H9 (cell line): ENCODE measurements around the gene NCKAP5. TPM values are rescaled to one million over a fixed set of nuclear protein-coding genes. Genes with fewer than 3 reads are reported as not detected.

ENCODE experiments used
- DNase-seq: peaks from one replicate; pipeline ENCODE4 v3.0.0-alpha.2; 2017
- H2AFZ ChIP-seq: one replicate; pipeline ENCODE4 v1.6.1; 2013; ENCODE audit warnings: mild to moderate bottlenecking, low read length, control low read depth, moderate library complexity
- H2AK5ac ChIP-seq: 2 replicates; pipeline ENCODE4 v1.6.1; 2013; ENCODE audit warnings: low read length, control low read depth, mixed read lengths; ENCODE audit not compliant: insufficient read length
- H2BK120ac ChIP-seq: one replicate; pipeline ENCODE4 v1.6.1; 2013; ENCODE audit warnings: low read depth, mild to moderate bottlenecking, low read length, control low read depth, inconsistent platforms; ENCODE audit not compliant: poor library complexity, severe bottlenecking
- H2BK12ac ChIP-seq: 2 replicates; pipeline ENCODE4 v1.6.1; 2013; ENCODE audit warnings: low read length, control low read depth, mixed read lengths, low read depth; ENCODE audit not compliant: insufficient read length
- H2BK15ac ChIP-seq: 2 replicates; pipeline ENCODE4 v1.6.1; 2013; ENCODE audit warnings: low read depth, low read length, control low read depth
- H2BK20ac ChIP-seq: one replicate; pipeline ENCODE4 v1.6.1; 2013; ENCODE audit warnings: low read depth, mild to moderate bottlenecking, low read length, control low read depth, inconsistent platforms; ENCODE audit not compliant: poor library complexity, severe bottlenecking
- H2BK5ac ChIP-seq: 2 replicates; pipeline ENCODE4 v1.6.1; 2013; ENCODE audit warnings: low read length, control low read depth, mixed read lengths; ENCODE audit not compliant: insufficient read length
- H3K14ac ChIP-seq: 2 replicates; pipeline ENCODE4 v1.6.1; 2013; ENCODE audit warnings: low read length, control low read depth; ENCODE audit not compliant: insufficient read depth
- H3K18ac ChIP-seq: 2 replicates; pipeline ENCODE4 v1.6.1; 2013; ENCODE audit warnings: low read depth, mild to moderate bottlenecking, mixed read lengths, low read length, control low read depth; ENCODE audit not compliant: insufficient read length
- H3K23ac ChIP-seq: 2 replicates; pipeline ENCODE4 v1.6.1; 2013; ENCODE audit warnings: low read length, control low read depth, mixed read lengths, low read depth; ENCODE audit not compliant: insufficient read length
- H3K23me2 ChIP-seq: 2 replicates; pipeline ENCODE4 v1.6.1; 2013; ENCODE audit warnings: low read depth, mild to moderate bottlenecking, mixed read lengths, low read length, control low read depth; ENCODE audit not compliant: insufficient read length, poor library complexity, severe bottlenecking
- H3K27ac ChIP-seq: 2 replicates; pipeline ENCODE4 v1.5.1; 2013; ENCODE audit warnings: low read length, control low read depth, mixed read lengths, low read depth; ENCODE audit not compliant: insufficient read length
- H3K27me3 ChIP-seq: 2 replicates; pipeline ENCODE4 v1.6.1; 2013; ENCODE audit warnings: low read length, control low read depth, inconsistent platforms; ENCODE audit not compliant: insufficient read depth
- H3K4ac ChIP-seq: 2 replicates; pipeline ENCODE4 v1.6.1; 2013; ENCODE audit warnings: low read depth, mild to moderate bottlenecking, control low read depth, inconsistent platforms, low read length, moderate library complexity
- H3K4me1 ChIP-seq: 2 replicates; pipeline ENCODE4 v1.6.1; 2013; ENCODE audit warnings: low read length, control low read depth, inconsistent platforms; ENCODE audit not compliant: insufficient read depth
- H3K4me2 ChIP-seq: 2 replicates; pipeline ENCODE4 v1.6.1; 2013; ENCODE audit warnings: low read length, control low read depth, mixed read lengths; ENCODE audit not compliant: insufficient read length, insufficient read depth
- H3K56ac ChIP-seq: 2 replicates; pipeline ENCODE4 v1.6.1; 2013; ENCODE audit warnings: low read depth, mild to moderate bottlenecking, mixed read lengths, low read length, control low read depth; ENCODE audit not compliant: insufficient read length
- H3K79me1 ChIP-seq: 2 replicates; pipeline ENCODE4 v1.6.1; 2013; ENCODE audit warnings: low read depth, mild to moderate bottlenecking, moderate library complexity, low read length, control low read depth, inconsistent platforms; ENCODE audit not compliant: insufficient read depth, poor library complexity, severe bottlenecking
- H3K79me2 ChIP-seq: 2 replicates; pipeline ENCODE4 v1.6.1; 2013; ENCODE audit warnings: low read length, control low read depth, inconsistent platforms; ENCODE audit not compliant: insufficient read depth
- H3K9ac ChIP-seq: 2 replicates; pipeline ENCODE4 v1.6.1; 2013; ENCODE audit warnings: low read length, control low read depth, mixed read lengths; ENCODE audit not compliant: insufficient read length; ENCODE audit errors: extremely low read depth
- H3K9me3 ChIP-seq: one replicate; pipeline ENCODE4 v1.6.1; 2013; ENCODE audit warnings: low read depth, low read length, inconsistent platforms; ENCODE audit not compliant: control insufficient read depth
- H3T11ph ChIP-seq: one replicate; pipeline ENCODE4 v1.6.1; 2013; ENCODE audit warnings: mild to moderate bottlenecking, low read length, control low read depth, inconsistent platforms
- H4K20me1 ChIP-seq: one replicate; pipeline ENCODE4 v1.6.1; 2013; ENCODE audit not compliant: control insufficient read depth, insufficient read length, insufficient read depth
- H4K5ac ChIP-seq: 2 replicates; pipeline ENCODE4 v1.6.1; 2013; ENCODE audit warnings: low read depth, mild to moderate bottlenecking, mixed read lengths, low read length, control low read depth; ENCODE audit not compliant: insufficient read length
- H4K8ac ChIP-seq: replicated peaks from 2 replicates; pipeline ENCODE4 v1.6.1; 2013; ENCODE audit warnings: low read length, control low read depth, mixed read lengths, low read depth; ENCODE audit not compliant: insufficient read length
- H4K91ac ChIP-seq: 2 replicates; pipeline ENCODE4 v1.6.1; 2013; ENCODE audit warnings: low read depth, mild to moderate bottlenecking, moderate library complexity, mixed read lengths, low read length, control low read depth; ENCODE audit not compliant: insufficient read length
- H3K27ac Mint-ChIP-seq, 3 experiments: 2 replicates in 2 of 3; 3 replicates in 1 of 3; pipeline ENCODE4 v1.8.0; 2020 to 2021; ENCODE audit warnings: mixed read lengths in 3 of 3, mild to moderate bottlenecking in 1 of 3, moderate library complexity in 1 of 3
- H3K27me3 Mint-ChIP-seq: 2 replicates; pipeline ENCODE4 v1.8.0; 2021; ENCODE audit warnings: low read depth, mild to moderate bottlenecking, moderate library complexity, mixed read lengths
- H3K36me3 Mint-ChIP-seq, 3 experiments: 2 replicates in 2 of 3; 3 replicates in 1 of 3; pipeline ENCODE4 v1.8.0; 2020 to 2021; ENCODE audit warnings: low read depth in 3 of 3, mixed read lengths in 3 of 3; ENCODE audit not compliant: insufficient read depth in 1 of 3
- H3K4me1 Mint-ChIP-seq, 2 experiments: 2 replicates each; pipeline ENCODE4 v1.8.0; 2020; ENCODE audit warnings: mixed read lengths in 2 of 2
- H3K4me3 Mint-ChIP-seq, 2 experiments: 2 replicates in 1 of 2; 3 replicates in 1 of 2; pipeline ENCODE4 v1.8.0; 2020 to 2021; ENCODE audit warnings: mild to moderate bottlenecking in 2 of 2, mixed read lengths in 2 of 2, moderate library complexity in 1 of 2
- H3K9me3 Mint-ChIP-seq, 2 experiments: 2 replicates in 1 of 2; 3 replicates in 1 of 2; pipeline ENCODE4 v1.8.0; 2020; ENCODE audit warnings: mild to moderate bottlenecking in 2 of 2, mixed read lengths in 2 of 2, moderate library complexity in 1 of 2
- CTCF ChIP-seq: fragments of 200-600 bp; sonication (generic); conservative IDR thresholded peaks from 3 replicates; pipeline ENCODE4 v1.8.0; 2021; ENCODE audit warnings: antibody characterized with exemption, mild to moderate bottlenecking
- WGBS: extraction: QIAGEN DNeasy Blood & Tissue Kit; methylation state at CpG from one replicate; pipeline ENCODE4 v1.1.7; 2013; ENCODE audit warnings: missing lambda C conversion rate, low lambda C conversion rate, mixed read lengths; ENCODE audit not compliant: insufficient read length; ENCODE audit errors: extremely low coverage; 5-methylcytosine and 5-hydroxymethylcytosine counted together
- total RNA-seq: library from RNA; stranded (reverse); gene quantifications from 2 replicates; pipeline ENCODE4 v1.2.1, GENCODE V29; 2021

NCKAP5 gene
- total RNA-seq, 1 experiment from 2014 or later: 0.26 TPM

DNA sequence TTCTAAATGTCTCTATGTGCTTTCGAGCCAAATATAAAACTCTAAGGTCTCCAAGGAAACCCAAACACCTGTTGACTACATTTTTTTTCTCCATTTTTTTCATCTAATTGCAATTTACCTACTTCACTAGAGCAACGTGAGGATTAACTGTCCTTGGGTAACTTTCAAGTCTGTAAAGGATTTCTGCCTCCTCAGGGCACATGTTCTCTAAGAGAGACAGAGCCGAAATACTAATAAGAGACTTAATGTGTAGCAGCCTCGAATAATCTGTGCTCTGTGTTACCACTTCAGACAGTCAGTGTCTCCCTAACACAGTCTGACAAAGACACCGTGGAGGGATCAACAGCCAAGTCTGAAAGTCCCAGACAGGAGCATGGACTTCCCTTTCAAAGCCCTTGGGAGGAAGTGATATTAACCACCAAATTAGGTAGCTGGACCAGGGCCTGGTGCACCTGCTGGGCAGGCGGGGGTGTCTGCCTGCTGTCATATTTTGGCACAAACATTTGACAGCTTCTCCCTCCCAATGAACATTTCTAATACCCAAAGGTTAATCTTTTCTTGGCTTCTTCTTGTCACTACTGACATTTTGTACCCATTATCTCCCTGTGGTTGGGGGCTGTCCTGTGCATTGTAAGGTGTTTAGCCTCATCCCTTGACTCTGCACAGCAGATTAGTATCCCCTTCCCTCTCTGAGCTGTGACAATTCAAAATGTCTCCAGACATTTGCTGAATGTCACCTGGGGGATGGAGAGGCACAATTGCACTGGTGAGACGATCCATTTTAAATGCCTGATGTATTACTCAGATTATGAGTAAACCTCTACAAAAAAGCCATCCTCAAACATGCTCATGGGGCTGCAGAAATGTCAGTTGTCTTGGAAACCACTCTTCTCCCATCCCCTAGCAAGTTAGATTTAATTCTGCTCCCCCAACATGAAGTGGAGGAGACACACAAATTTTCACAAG, 852.6 kb downstream of the NCKAP5 start:
- Histone ChIP-seq H3K9me3 (no peaks in the 10 kb centered on the region), H2BK120ac (no peak overlapping the region), H4K91ac (no peak overlapping the region), H2BK5ac (no peak overlapping the region), H3K4ac (no peak overlapping the region), H3K14ac (no peak overlapping the region), H3K27ac (no peak overlapping the region), H4K8ac (no peak overlapping the region), H3K9ac (no peak overlapping the region), H3K27me3 (no peaks in the 10 kb centered on the region), H3K4me1 (no peaks in the 10 kb centered on the region), H3K56ac (no peak overlapping the region), H2BK20ac (no peak overlapping the region), H4K5ac (no peak overlapping the region), H2AK5ac (no peak overlapping the region), H2BK15ac (no peak overlapping the region), H3T11ph (no peak overlapping the region), H3K79me2 (no peaks in the 10 kb centered on the region), H3K4me2 (no peak overlapping the region), H3K18ac (no peak overlapping the region), H3K79me1 (no peaks in the 10 kb centered on the region), H2BK12ac (no peak overlapping the region), H2AFZ (no peak overlapping the region), H3K23me2 (no peaks in the 10 kb centered on the region), H4K20me1 (no peaks in the 10 kb centered on the region), H3K23ac (no peak overlapping the region)
- peaks cover 0 to 2% of the 10 kb centered on the region in 2 experiments; a peak in 1 of 5 replicates for H3K9me3 Mint-ChIP-seq
- no peaks in the 10 kb centered on the region for H3K27me3 Mint-ChIP-seq
- no peak overlapping the region for H3K4me3 Mint-ChIP-seq
- TF ChIP-seq CTCF: no peak
- no CpG with 5 or more reads among the region's 7 CpGs for WGBS
- peaks cover 7 to 8% of the 10 kb centered on the region in 2 experiments for H3K4me1 Mint-ChIP-seq
- no peak for DNase-seq
- H3K27ac Mint-ChIP-seq: no peak overlapping the region
- H3K36me3 Mint-ChIP-seq: no peaks in the 10 kb centered on the region
